GM21723 (cell line): ENCODE results near the gene OR4M1.
"Not testable (repeated sequence)": the region's sequence is repeated elsewhere in the genome, so short reads cannot be mapped to it uniquely, and the experiment has no call there.

Experiments used
- ATAC-seq: cut with Tn5 transposase; IDR thresholded peaks from one replicate; pipeline ENCODE4 v1.9.1; 2021; ENCODE audit warnings: mild to moderate bottlenecking, moderate library complexity; ENCODE audit not compliant: unreplicated experiment

Gene OR4M1

DNA sequence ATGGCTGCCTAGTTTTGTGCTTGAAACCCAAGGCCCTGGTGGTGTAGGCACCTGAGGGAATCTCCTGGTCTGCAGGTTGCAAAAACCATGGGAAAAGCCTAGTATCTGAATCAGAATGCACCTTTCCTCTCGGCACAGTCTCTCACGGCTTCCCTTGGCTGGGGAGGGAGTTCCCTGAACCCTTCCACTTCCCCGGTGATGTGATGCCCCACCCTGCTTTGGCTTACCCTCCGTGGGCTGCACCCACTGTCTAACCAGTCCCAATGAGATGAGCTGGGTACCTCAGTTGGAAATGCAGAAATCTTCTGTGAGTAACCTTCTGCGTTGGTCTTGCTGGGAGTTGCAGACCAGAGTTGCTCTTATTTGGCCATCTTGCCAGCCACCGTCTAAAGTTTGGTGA lies 47.7 kb downstream of the OR4M1 start:
- not testable (repeated sequence) for ATAC-seq

DNA sequence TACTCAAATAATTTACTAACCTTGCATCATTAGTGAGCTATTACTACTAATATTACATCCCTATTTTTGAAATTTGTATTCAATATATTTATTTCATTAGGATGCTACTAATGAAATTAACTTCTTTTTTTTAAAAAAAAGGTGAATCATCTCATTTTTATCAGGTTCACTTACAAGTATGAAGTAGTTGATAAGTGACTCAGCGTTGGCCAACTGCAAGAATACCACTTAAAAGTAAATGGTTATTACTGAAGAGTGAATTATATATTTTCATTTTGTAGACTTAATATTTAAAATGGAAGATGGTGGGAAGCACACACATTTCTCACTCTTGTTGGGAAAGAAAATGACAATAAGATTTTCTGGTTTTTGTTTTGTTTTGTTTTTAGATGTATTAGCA lies 49.9 kb downstream of the OR4M1 start:
- no peak for ATAC-seq

DNA sequence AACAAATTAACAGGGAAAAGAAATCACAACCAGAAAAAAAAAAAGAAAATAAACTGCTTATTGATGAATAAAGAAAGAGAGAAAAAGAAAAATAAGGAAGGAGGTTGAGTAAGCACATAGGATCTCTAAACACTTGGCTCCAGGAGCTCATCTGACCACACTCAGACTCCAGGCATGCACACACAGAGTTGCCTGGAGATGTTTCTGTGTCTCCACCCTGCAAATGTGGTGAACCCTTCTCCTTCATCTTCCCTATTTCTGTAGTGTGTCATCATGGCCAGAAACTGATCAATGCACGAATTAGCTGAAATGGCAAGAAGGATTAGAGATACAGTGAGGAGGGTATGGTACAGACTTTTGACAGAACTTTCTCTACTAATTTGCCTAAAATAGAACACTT lies 50.5 kb downstream of the OR4M1 start:
- no peak for ATAC-seq

DNA sequence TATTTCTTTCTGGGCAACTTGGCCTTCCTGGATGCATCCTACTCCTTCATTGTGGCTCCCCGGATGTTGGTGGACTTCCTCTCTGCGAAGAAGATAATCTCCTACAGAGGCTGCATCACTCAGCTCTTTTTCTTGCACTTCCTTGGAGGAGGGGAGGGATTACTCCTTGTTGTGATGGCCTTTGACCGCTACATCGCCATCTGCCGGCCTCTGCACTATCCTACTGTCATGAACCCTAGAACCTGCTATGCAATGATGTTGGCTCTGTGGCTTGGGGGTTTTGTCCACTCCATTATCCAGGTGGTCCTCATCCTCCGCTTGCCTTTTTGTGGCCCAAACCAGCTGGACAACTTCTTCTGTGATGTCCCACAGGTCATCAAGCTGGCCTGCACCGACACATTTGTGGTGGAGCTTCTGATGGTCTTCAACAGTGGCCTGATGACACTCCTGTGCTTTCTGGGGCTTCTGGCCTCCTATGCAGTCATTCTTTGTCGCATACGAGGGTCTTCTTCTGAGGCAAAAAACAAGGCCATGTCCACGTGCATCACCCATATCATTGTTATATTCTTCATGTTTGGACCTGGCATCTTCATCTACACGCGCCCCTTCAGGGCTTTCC lies 54.4 kb downstream of the OR4M1 start:
- ATAC-seq = not testable (repeated sequence)

DNA sequence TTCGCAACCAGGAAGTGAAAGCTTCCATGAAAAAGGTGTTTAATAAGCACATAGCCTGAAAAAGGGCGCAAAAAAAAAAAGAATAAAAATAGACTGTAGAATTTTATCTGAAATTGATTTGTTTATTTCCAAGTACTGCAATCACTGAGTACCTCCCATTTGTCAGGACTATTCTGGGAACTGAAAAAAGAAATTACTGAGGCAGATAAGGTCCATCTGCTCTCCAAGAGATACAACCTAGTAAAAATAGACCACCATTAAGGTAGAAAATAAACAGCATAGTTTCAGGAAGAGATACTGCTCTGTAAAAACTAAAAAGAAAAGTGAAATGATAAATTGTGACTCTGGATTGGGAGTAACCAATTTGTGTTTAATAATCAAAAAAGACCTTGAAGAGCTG lies 55.0 kb downstream of the OR4M1 start:
- ATAC-seq = no peak
